Gastroesophageal sphincter (tissue), 3 donors: ENCODE results near the gene DENND4C.

Experiments
- CTCF ChIP-seq, 4 experiments: fragments of 200-600 bp in 2 of 4; fragments of 450-650 bp in 2 of 4; sonication (generic) in 1 of 4; IDR thresholded peaks; one replicate each; pipeline ENCODE4 v1.5.1; 2017 to 2019; ENCODE audit warnings: antibody characterized with exemption in 4 of 4, mild to moderate bottlenecking in 2 of 4, moderate library complexity in 2 of 4
- EP300 ChIP-seq: sonication (generic); formaldehyde crosslinking; IDR thresholded peaks from one replicate; pipeline ENCODE4 v1.6.1; 2017; ENCODE audit warnings: antibody characterized with exemption, mild to moderate bottlenecking
- POLR2AphosphoS5 ChIP-seq: sonication (generic); formaldehyde crosslinking; IDR thresholded peaks from one replicate; pipeline ENCODE4 v1.6.1; 2017; ENCODE audit warnings: antibody characterized with exemption

- TF ChIP-seq POLR2AphosphoS5 = no peak
- TF ChIP-seq CTCF (IDR thresholded peaks at IDR 0.05) = no peak
- TF ChIP-seq EP300 = no peak
These were observed 28.3 kb upstream of the DENND4C start for GRCh38 chr9:19201899-19202891.
